GM12878 (cell line): ENCODE measurements around the gene NLGN2. TPM values are rescaled to one million over a fixed set of nuclear protein-coding genes. Genes with fewer than 3 reads are reported as not detected.

ENCODE experiments used
- ATF7 ChIP-seq: fragments of 450-650 bp; IDR thresholded peaks from 2 replicates; pipeline ENCODE4 v1.6.1; 2016; ENCODE audit warnings: low read depth, mild to moderate bottlenecking
- BCLAF1 ChIP-seq: fragments of 450-650 bp; IDR thresholded peaks from 2 replicates; pipeline ENCODE4 v1.6.1; 2017; ENCODE audit warnings: antibody characterized with exemption, mild to moderate bottlenecking, moderate library complexity
- CEBPB ChIP-seq, 2 experiments: fragments of 150-350 bp in 1 of 2; IDR thresholded peaks; 2 replicates each; pipeline ENCODE4 v1.6.1; 2012 to 2014; ENCODE audit warnings: low read depth in 2 of 2, low read length in 2 of 2, borderline replicate concordance in 1 of 2, inconsistent platforms in 1 of 2
- CHD2 ChIP-seq: IDR thresholded peaks from 2 replicates; pipeline ENCODE4 v1.6.1; 2011; ENCODE audit warnings: low read depth, low read length, improper control_type of control experiment, borderline replicate concordance
- CREB1 ChIP-seq: IDR thresholded peaks from 2 replicates; pipeline ENCODE4 v1.6.1; 2012; ENCODE audit warnings: low read depth, mild to moderate bottlenecking, inconsistent platforms
- DPF2 ChIP-seq: fragments of 450-650 bp; IDR thresholded peaks from 2 replicates; pipeline ENCODE4 v1.6.1; 2017; ENCODE audit warnings: mild to moderate bottlenecking
- E2F8 ChIP-seq: fragments of 450-650 bp; IDR thresholded peaks from 2 replicates; pipeline ENCODE4 v1.6.1; 2018; ENCODE audit warnings: mild to moderate bottlenecking, low read depth, moderate library complexity; ENCODE audit not compliant: partially characterized antibody
- EGR1 ChIP-seq, 2 experiments: IDR thresholded peaks; 1 replicate in 1 of 2; 2 replicates in 1 of 2; pipeline ENCODE4 v1.6.1; 2011 to 2012; ENCODE audit warnings: low read depth in 2 of 2, low read length in 2 of 2, borderline replicate concordance in 1 of 2, mild to moderate bottlenecking in 1 of 2, moderate library complexity in 1 of 2
- FOXK2 ChIP-seq: fragments of 450-650 bp; IDR thresholded peaks from 2 replicates; pipeline ENCODE4 v1.6.1; 2017; ENCODE audit warnings: mild to moderate bottlenecking, moderate library complexity
- GABPA ChIP-seq: IDR thresholded peaks from 2 replicates; pipeline ENCODE4 v1.6.1; 2014; ENCODE audit warnings: antibody characterized with exemption, low read depth, mild to moderate bottlenecking, inconsistent platforms
- HDAC2 ChIP-seq: fragments of 200-600 bp; sonication (generic); IDR thresholded peaks from 2 replicates; pipeline ENCODE4 v1.6.1; 2017
- JUND ChIP-seq: IDR thresholded peaks from 2 replicates; pipeline ENCODE4 v1.6.1; 2012; ENCODE audit warnings: low read depth, mild to moderate bottlenecking, low read length, improper control_type of control experiment, moderate library complexity
- LARP7 ChIP-seq: fragments of 450-650 bp; IDR thresholded peaks from 2 replicates; pipeline ENCODE4 v1.6.1; 2017; ENCODE audit warnings: mild to moderate bottlenecking
- MAX ChIP-seq: IDR thresholded peaks from 2 replicates; pipeline ENCODE4 v1.6.1; 2012; ENCODE audit warnings: low read depth, low read length, improper control_type of control experiment
- MEF2A ChIP-seq: IDR thresholded peaks from 2 replicates; pipeline ENCODE4 v1.6.1; 2011; ENCODE audit warnings: low read depth, mild to moderate bottlenecking, low read length, moderate library complexity; ENCODE audit not compliant: insufficient read depth
- NBN ChIP-seq: fragments of 450-650 bp; IDR thresholded peaks from 2 replicates; pipeline ENCODE4 v1.6.1; 2016
- NFYB ChIP-seq: IDR thresholded peaks from 2 replicates; pipeline ENCODE4 v1.6.1; 2011; ENCODE audit warnings: low read depth, mild to moderate bottlenecking, low read length, improper control_type of control experiment, moderate library complexity; ENCODE audit not compliant: insufficient read depth
- POLR2AphosphoS5 ChIP-seq: IDR thresholded peaks from 2 replicates; pipeline ENCODE4 v1.6.1; 2011; ENCODE audit warnings: mild to moderate bottlenecking, low read length, inconsistent platforms
- SMAD5 ChIP-seq: IDR thresholded peaks from 2 replicates; pipeline ENCODE4 v1.6.1; 2016; ENCODE audit warnings: antibody characterized with exemption, low read depth
- SMC3 ChIP-seq: IDR thresholded peaks from 2 replicates; pipeline ENCODE4 v1.6.1; 2011; ENCODE audit warnings: low read length, improper control_type of control experiment, borderline replicate concordance
- STAT1 ChIP-seq: fragments of 450-650 bp; conservative IDR thresholded peaks from 2 replicates; pipeline ENCODE4 v1.6.1; 2014; ENCODE audit warnings: antibody characterized with exemption, mild to moderate bottlenecking
- WRNIP1 ChIP-seq: IDR thresholded peaks from 2 replicates; pipeline ENCODE4 v1.6.1; 2011; ENCODE audit warnings: low read depth, low read length, improper control_type of control experiment, borderline replicate concordance
- YY1 ChIP-seq: IDR thresholded peaks from 2 replicates; pipeline ENCODE4 v1.6.1; 2011; ENCODE audit warnings: low read depth, mild to moderate bottlenecking, low read length
- polyA plus RNA-seq, 11 experiments: library from polyadenylated mRNA; depleted of rRNA in 4 of 11; unstranded in 6 of 11; stranded (reverse) in 5 of 11; fragments of >200 nt; fragmentation: Nextera tagmentation in 4 of 11; fragmentation: Illumina TruSeq in 1 of 11; extraction: Ambion mirVana in 4 of 11; extraction: Trizol in 1 of 11; gene quantifications; 1 replicate in 1 of 11; 2 replicates in 10 of 11; pipeline versions ENCODE4 v1.2.1 to v1.2.3, GENCODE V29; 2011 to 2016; ENCODE audit warnings: inconsistent platforms in 2 of 11, missing spikeins in 2 of 11, low read depth in 1 of 11
- total RNA-seq, 4 experiments: library from RNA; depleted of rRNA in 3 of 4; stranded (reverse); fragments of >200 nt in 3 of 4; fragmentation: Illumina TruSeq in 1 of 4; extraction: Trizol in 1 of 4; gene quantifications; 2 replicates each; pipeline versions ENCODE4 v1.2.1 to v1.2.3, GENCODE V29; 2013 to 2021
- TF ChIP-seq, protein P1 (sequence below): fragments of 450-650 bp; conservative IDR thresholded peaks from 2 replicates; pipeline ENCODE4 v1.6.1; 2017; ENCODE audit warnings: mild to moderate bottlenecking, moderate library complexity

Gene NLGN2
- total and polyA plus RNA-seq, 10 of the 15 experiments (the other 5 are each of a cell fraction or from before 2014, with no cell fraction given), result 0.02 to 0.87 (median 0.11) TPM; not detected in 2

GRCh38 chr17:7436556-7437368, 29.1 kb downstream of the NLGN2 start (continued):
- no peak for TF ChIP-seq HDAC2
- TF ChIP-seq NBN, result peak; percentile 66
- no peak for TF ChIP-seq CEBPB (IDR thresholded peaks at IDR 0.05; ENCODE audit: borderline replicate concordance in 1 of 2, low read depth in 2 of 2, low read length in 2 of 2)
- peak; percentile 71 for TF ChIP-seq YY1
- TF ChIP-seq WRNIP1, result no peak
- no peak for TF ChIP-seq JUND
- no peak for TF ChIP-seq E2F8
- TF ChIP-seq MEF2A, result no peak
- no peak for TF ChIP-seq FOXK2
- TF ChIP-seq GABPA, result no peak
- peak; percentile 87 for TF ChIP-seq LARP7
- no peak for TF ChIP-seq POLR2AphosphoS5
- TF ChIP-seq EGR1 (IDR thresholded peaks at IDR 0.05; ENCODE audit: borderline replicate concordance in 1 of 2, low read depth in 2 of 2, low read length in 2 of 2), result peak in 1 of 2 experiments; percentile 27; a peak in 1 of 3 replicates
- TF ChIP-seq MAX, result peak; percentile 86
- TF ChIP-seq STAT1, result no peak
- TF ChIP-seq SMAD5, result no peak
- TF ChIP-seq ATF7, result peak; percentile 93
- TF ChIP-seq DPF2, result peak; percentile 80
- no peak for TF ChIP-seq NFYB
- TF ChIP-seq BCLAF1, result no peak
- peak; percentile 63 for TF ChIP-seq SMC3
- peak; percentile 32; the same call in 1 of the 2 replicates for TF ChIP-seq CHD2
- TF ChIP-seq, protein P1, sequence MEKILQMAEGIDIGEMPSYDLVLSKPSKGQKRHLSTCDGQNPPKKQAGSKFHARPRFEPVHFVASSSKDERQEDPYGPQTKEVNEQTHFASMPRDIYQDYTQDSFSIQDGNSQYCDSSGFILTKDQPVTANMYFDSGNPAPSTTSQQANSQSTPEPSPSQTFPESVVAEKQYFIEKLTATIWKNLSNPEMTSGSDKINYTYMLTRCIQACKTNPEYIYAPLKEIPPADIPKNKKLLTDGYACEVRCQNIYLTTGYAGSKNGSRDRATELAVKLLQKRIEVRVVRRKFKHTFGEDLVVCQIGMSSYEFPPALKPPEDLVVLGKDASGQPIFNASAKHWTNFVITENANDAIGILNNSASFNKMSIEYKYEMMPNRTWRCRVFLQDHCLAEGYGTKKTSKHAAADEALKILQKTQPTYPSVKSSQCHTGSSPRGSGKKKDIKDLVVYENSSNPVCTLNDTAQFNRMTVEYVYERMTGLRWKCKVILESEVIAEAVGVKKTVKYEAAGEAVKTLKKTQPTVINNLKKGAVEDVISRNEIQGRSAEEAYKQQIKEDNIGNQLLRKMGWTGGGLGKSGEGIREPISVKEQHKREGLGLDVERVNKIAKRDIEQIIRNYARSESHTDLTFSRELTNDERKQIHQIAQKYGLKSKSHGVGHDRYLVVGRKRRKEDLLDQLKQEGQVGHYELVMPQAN, result peak; percentile 80
- TF ChIP-seq CREB1, result peak; percentile 91
